Inferior parietal cortex (tissue), 1 donor: Measurements from ENCODE around the gene RHBDL2.
"Not testable (repeated sequence)": the region's sequence is repeated elsewhere in the genome, so short reads cannot be mapped to it uniquely, and the experiment has no call there.

ENCODE experiments used
- DNase-seq: peaks from one replicate; pipeline ENCODE4 v3.0.0-alpha.2; 2016; ENCODE audit errors: extremely low spot score

RHBDL2 gene

GRCh38 chr1:38881487-38881886, 60.1 kb downstream of the RHBDL2 start, which contains the start of gene GJA9:
Gene GJA9 (minus strand): TSS chr1:38881587. CDS start chr1:38876098, 5,489 bp downstream.
- DNase-seq = no peak

DNA sequence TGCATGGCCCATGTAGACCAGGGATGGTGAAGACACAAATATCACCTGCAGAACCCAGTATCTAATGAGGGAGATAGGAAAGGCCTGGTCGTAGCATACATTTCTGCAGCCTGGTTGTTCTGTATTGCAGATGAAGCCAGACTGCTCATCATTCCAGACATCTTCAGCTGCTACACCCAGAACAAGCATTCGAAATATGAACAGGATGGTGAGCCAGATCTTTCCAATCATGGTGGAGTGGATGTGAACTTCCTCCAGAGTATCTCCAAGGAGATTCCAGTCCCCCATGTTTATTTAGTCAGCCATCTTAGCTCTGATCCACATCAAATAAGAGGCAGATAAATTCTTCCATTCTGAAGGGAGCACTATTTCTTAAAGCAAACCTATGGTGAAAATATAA, 65.8 kb downstream of the RHBDL2 start:
- DNase-seq = no peak

GRCh38 chr1:38873027-38873969, 68.3 kb downstream of the RHBDL2 start, which contains the start of gene MYCBP:
Gene MYCBP (minus strand): TSS chr1:38873348. CDS start chr1:38873305, 43 bp downstream.
- DNase-seq = peak; percentile 96

- DNase-seq = peak; percentile 11
Measured at GRCh38 chr1:38872401-38873026, 69.1 kb downstream of the RHBDL2 start.

GRCh38 chr1:38870996-38871395, 70.6 kb downstream of the RHBDL2 start:
- DNase-seq = no peak

- no peak for DNase-seq
Measured at GRCh38 chr1:38867208-38867607, 74.4 kb downstream of the RHBDL2 start.

- DNase-seq = no peak
Measured at GRCh38 chr1:38865112-38865715, 76.4 kb downstream of the RHBDL2 start.

DNA sequence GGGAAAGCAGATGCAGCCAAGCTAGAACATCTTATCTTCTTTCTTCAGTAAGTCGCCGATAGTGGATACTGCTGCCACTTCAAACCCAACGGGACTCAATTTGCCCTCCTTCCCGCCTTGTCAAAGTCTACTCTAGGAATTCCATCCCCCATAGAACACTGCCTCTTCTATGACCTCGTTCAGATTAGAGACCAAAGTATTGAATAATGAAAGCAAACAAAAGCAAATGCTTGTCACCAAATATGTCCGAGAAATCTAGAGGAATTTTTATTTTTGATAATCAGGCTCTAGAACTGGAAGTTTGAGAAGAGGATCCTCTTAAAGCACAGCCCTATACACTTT, 81.2 kb downstream of the RHBDL2 start:
- DNase-seq = peak; percentile 18

GRCh38 chr1:38859561-38860453, 81.8 kb downstream of the RHBDL2 start, which contains the start of gene RRAGC:
Gene RRAGC (minus strand): TSS chr1:38859772. CDS start chr1:38859646, 126 bp downstream.
- DNase-seq = peak; percentile 97

DNA sequence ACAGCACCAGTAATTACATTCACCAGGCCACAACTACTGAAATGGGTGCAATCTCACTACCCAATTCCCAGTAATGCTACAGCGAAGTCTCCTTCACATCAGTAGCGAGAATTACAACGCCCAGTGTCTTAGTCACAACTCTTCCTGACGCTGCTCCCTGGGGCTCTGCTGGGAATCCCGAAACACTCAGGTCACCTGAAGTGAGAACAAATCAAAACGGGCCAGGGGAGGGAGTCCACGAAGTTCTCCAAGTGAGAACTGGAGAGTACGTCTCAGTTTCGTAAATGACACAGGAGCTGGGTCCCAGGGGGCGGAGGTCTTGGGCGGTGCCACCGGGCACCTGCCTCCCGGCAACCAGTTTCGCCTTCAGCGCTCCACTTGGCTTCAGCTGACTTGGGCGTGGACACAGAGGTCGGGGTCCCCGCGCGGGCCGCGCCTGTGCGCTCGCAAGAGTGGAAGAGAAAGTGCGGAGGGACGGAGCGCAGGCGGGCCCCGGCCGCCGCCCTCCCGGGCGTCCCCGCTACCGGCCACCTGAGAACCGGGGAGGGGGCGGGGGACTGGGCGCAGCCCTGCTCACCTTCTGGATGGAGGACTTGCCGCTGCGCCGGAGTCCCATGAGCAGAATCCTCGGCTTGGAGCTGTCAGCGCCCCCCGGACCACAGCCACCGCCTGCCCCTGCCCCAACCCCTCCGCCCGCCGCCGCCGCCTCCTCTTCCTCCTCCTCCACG, 82.6 kb downstream of the RHBDL2 start:
- peak; percentile 25 for DNase-seq

- no peak for DNase-seq
Measured at GRCh38 chr1:38852780-38853179, 88.8 kb downstream of the RHBDL2 start.

- no peak for DNase-seq
Measured at GRCh38 chr1:38848071-38848470, 93.6 kb downstream of the RHBDL2 start.

- DNase-seq = no peak
Measured at GRCh38 chr1:38846210-38846609, 95.4 kb downstream of the RHBDL2 start.

- not testable (repeated sequence) for DNase-seq
Measured at GRCh38 chr1:38845088-38845487, 96.5 kb downstream of the RHBDL2 start.

- DNase-seq = no peak
Measured at GRCh38 chr1:38840281-38840680, 101.3 kb downstream of the RHBDL2 start.

- DNase-seq = no peak
Measured at GRCh38 chr1:38839363-38839762, 102.3 kb downstream of the RHBDL2 start.

DNA sequence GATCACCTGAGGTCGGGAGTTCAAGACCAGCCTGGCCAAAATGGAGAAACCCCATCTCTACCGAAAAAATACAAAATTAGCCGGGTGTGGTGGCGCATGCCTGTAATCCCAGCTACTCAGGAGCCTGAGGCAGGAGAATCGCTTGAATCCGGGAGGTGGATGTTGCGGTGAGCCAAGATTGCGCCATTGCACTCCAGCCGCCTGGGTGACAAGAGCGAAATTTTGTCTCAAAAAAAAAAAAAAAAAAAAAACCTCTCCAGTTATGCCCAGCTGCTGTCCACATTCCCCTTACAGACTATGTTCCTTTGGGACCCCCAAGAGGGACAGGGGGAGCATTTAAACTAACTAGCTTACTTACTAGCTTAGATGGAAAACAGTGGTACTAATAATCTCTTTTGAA, 105.3 kb downstream of the RHBDL2 start:
- not testable (repeated sequence) for DNase-seq
